HCT116 (cell line): Measurements from ENCODE around the gene GRID2.

Source experiments
- ELF1 ChIP-seq: IDR thresholded peaks from 2 replicates; pipeline ENCODE4 v1.6.1; 2012; ENCODE audit warnings: low read depth, borderline replicate concordance
- EZH2 ChIP-seq: fragments of 200-600 bp; sonication (generic); IDR thresholded peaks from 2 replicates; pipeline ENCODE4 v1.6.1; 2017; ENCODE audit warnings: antibody characterized with exemption, mixed run types
- POLR2A ChIP-seq: IDR thresholded peaks from 2 replicates; pipeline ENCODE4 v1.7.0; 2011; ENCODE audit warnings: borderline replicate concordance; ENCODE audit not compliant: insufficient read depth, insufficient read length; ENCODE audit errors: extremely low read depth
- POLR2AphosphoS5 ChIP-seq: IDR thresholded peaks from 2 replicates; pipeline ENCODE4 v1.6.1; 2011; ENCODE audit warnings: mild to moderate bottlenecking, low read depth, low read length, moderate library complexity
- ZBTB33 ChIP-seq: IDR thresholded peaks from 2 replicates; pipeline ENCODE4 v1.6.1; 2011; ENCODE audit warnings: mild to moderate bottlenecking, low read length, moderate library complexity; ENCODE audit not compliant: insufficient replicate concordance; ENCODE audit errors: extremely low read depth
- ZFX ChIP-seq: fragments of 450-650 bp; IDR thresholded peaks from 2 replicates; pipeline ENCODE4 v1.6.1; 2017
- TF ChIP-seq, protein P1 (sequence below), 3 experiments: fragments of 200-600 bp in 1 of 3; sonication (generic) in 1 of 3; IDR thresholded peaks in 2 of 3; conservative IDR thresholded peaks in 1 of 3; 2 replicates each; pipeline ENCODE4 v1.5.1; 2012 to 2017; ENCODE audit warnings: low read depth in 2 of 3, low read length in 2 of 3, antibody characterized with exemption in 1 of 3, borderline replicate concordance in 1 of 3, control low read depth in 1 of 3, mild to moderate bottlenecking in 1 of 3, mixed read lengths in 1 of 3, mixed run types in 1 of 3, moderate library complexity in 1 of 3; ENCODE audit not compliant: insufficient read depth in 1 of 3
- TF ChIP-seq, protein P2 (sequence below): IDR thresholded peaks from 2 replicates; pipeline ENCODE4 v1.6.1; 2012

- TF ChIP-seq, protein P1, sequence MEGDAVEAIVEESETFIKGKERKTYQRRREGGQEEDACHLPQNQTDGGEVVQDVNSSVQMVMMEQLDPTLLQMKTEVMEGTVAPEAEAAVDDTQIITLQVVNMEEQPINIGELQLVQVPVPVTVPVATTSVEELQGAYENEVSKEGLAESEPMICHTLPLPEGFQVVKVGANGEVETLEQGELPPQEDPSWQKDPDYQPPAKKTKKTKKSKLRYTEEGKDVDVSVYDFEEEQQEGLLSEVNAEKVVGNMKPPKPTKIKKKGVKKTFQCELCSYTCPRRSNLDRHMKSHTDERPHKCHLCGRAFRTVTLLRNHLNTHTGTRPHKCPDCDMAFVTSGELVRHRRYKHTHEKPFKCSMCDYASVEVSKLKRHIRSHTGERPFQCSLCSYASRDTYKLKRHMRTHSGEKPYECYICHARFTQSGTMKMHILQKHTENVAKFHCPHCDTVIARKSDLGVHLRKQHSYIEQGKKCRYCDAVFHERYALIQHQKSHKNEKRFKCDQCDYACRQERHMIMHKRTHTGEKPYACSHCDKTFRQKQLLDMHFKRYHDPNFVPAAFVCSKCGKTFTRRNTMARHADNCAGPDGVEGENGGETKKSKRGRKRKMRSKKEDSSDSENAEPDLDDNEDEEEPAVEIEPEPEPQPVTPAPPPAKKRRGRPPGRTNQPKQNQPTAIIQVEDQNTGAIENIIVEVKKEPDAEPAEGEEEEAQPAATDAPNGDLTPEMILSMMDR (IDR thresholded peaks at IDR 0.05 in 2 of 3, conservative IDR thresholded peaks at IDR 0.05 in 1 of 3; ENCODE audit: borderline replicate concordance in 1 of 3, insufficient read depth in 1 of 3, low read depth in 2 of 3, low read length in 2 of 3) = no peak
- TF ChIP-seq ZFX (no peak), POLR2A (no peak), EZH2 (no peak), ZBTB33 (no peak), POLR2AphosphoS5 (no peak), ELF1 (no peak)
- TF ChIP-seq, protein P2, sequence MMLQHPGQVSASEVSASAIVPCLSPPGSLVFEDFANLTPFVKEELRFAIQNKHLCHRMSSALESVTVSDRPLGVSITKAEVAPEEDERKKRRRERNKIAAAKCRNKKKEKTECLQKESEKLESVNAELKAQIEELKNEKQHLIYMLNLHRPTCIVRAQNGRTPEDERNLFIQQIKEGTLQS = no peak
Measured at GRCh38 chr4:93698686-93699085, 1394.9 kb downstream of the GRID2 start.
